ENCODE results near the gene NOXA1. TPM values are rescaled to one million over a fixed set of nuclear protein-coding genes. Genes with fewer than 3 reads are reported as not detected.

NOXA1 gene
- total RNA-seq, 4 donors from 2014 or later = 6.3 to 11.4 (median 10.1) TPM

DNA sequence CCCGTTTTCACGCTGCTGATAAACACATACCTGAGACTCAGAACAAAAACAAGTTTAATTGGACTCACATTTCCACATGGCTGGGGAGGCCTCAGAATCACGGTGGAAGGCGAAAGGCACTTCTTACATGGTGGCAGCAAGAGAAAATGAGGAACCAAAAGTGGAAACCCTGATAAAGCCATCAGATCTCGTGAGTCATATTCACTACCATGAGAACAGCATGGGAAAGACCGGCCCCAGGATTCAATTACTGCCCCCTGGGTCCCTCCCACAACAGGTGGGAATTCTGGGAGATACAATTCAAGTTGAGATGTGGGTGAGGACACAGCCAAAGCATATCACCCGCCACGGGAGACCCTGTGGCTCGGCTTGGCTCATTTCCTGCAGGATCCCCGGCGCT lies 20.4 kb upstream of the NOXA1 start:
- no peak for DNase-seq (ENCODE audit: low spot score in 2 of 2)
- no peak overlapping the region for H3K4me3 ChIP-seq
- peaks cover 0 to 13% (median 0%) of the 10 kb centered on the region in 3 donors for H3K36me3 ChIP-seq
- peaks cover 0 to 4% of the 10 kb centered on the region in 2 donors for H3K27me3 ChIP-seq
- H3K27ac ChIP-seq = no peak overlapping the region
- H3K4me1 ChIP-seq = peaks cover 0 to 17% (median 16%) of the 10 kb centered on the region in 4 donors
- 83 to 88% methylated on average over 8 to 11 of the region's 11 CpGs for WGBS, 2 donors
- no peaks in the 10 kb centered on the region for H3K9me3 ChIP-seq
- TF ChIP-seq, protein P1, sequence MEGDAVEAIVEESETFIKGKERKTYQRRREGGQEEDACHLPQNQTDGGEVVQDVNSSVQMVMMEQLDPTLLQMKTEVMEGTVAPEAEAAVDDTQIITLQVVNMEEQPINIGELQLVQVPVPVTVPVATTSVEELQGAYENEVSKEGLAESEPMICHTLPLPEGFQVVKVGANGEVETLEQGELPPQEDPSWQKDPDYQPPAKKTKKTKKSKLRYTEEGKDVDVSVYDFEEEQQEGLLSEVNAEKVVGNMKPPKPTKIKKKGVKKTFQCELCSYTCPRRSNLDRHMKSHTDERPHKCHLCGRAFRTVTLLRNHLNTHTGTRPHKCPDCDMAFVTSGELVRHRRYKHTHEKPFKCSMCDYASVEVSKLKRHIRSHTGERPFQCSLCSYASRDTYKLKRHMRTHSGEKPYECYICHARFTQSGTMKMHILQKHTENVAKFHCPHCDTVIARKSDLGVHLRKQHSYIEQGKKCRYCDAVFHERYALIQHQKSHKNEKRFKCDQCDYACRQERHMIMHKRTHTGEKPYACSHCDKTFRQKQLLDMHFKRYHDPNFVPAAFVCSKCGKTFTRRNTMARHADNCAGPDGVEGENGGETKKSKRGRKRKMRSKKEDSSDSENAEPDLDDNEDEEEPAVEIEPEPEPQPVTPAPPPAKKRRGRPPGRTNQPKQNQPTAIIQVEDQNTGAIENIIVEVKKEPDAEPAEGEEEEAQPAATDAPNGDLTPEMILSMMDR (IDR thresholded peaks at IDR 0.05) = no peak
- TF ChIP-seq POLR2A (IDR thresholded peaks at IDR 0.05) (no peak), EP300 (IDR thresholded peaks at IDR 0.05) (no peak)

DNA sequence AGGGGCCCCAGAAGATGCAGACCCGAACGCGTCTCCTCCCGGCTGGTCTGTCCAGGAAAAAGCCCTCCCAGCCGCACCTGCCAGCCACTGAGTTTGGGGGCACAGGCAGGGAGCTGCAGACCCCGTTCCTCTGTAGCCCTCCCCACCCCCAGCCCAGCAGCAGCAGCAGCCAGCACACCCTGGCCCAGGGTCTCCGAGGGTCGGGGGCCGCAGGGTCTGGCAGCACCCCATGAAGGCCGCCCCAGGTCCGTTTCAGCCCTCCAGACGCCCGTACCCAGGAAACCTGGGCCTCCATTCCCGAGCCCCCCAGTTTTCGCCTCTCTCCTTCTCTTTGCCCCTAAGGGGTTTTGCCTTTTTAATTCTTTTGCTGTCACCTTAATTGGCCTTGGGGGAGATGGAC lies 19.9 kb upstream of the NOXA1 start:
- WGBS, 2 donors = 89 to 90% methylated on average over 15 of the region's 15 CpGs
- TF ChIP-seq POLR2A (IDR thresholded peaks at IDR 0.05) = no peak
- H3K4me1 ChIP-seq = peaks cover 0 to 19% (median 17%) of the 10 kb centered on the region in 4 donors

DNA sequence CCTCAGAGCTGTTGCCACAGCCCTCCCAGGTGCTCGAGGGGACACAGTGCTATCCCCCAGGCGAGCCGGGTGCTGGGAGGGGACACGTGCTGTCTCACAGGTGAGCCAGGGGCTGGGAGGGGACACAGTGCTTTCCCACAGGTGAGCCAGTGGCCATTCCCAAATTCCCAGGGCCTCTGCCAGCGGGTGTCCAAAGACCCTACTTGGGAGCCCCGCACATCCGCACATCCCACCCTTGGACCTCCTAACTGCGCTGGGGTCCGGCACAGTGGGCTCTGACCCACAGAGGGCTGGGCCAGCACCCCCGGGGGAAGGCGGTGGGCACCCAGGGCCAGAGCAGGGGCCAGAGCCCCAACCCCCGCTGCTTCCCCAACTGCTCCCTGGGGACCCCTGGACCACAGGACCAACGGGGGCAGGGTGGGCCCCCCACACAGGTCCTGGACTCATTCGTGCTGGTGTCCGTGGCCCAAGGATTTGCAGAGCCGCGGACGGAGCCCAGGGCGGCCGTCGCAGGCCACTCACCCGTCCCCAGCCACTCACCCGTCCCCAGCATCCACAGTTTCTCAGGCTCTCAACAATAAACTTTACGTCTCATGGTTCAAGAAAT lies 18.1 kb upstream of the NOXA1 start:
- H3K4me1 ChIP-seq = peaks cover 0 to 19% (median 17%) of the 10 kb centered on the region in 4 donors
- H3K27me3 ChIP-seq = peaks cover 0 to 4% of the 10 kb centered on the region in 2 donors
- no peak for DNase-seq (ENCODE audit: low spot score in 2 of 2)
- 87 to 89% methylated on average over 18 to 24 of the region's 24 CpGs for WGBS, 2 donors
- H3K36me3 ChIP-seq = peaks cover 0 to 2% (median 0%) of the 10 kb centered on the region in 3 donors
- H3K9me3 ChIP-seq = no peaks in the 10 kb centered on the region
- H3K27ac ChIP-seq = no peak overlapping the region
- no peak overlapping the region for H3K4me3 ChIP-seq
- TF ChIP-seq POLR2A (IDR thresholded peaks at IDR 0.05) (no peak), EP300 (IDR thresholded peaks at IDR 0.05) (no peak)
- TF ChIP-seq, protein P1 (IDR thresholded peaks at IDR 0.05) = no peak

More for the DNA sequence above, 19.9 kb upstream of the NOXA1 start:
- H3K9me3 ChIP-seq = no peaks in the 10 kb centered on the region
- H3K4me3 ChIP-seq = no peak overlapping the region
- H3K36me3 ChIP-seq = peaks cover 0 to 8% (median 0%) of the 10 kb centered on the region in 3 donors
- H3K27me3 ChIP-seq = peaks cover 0 to 4% of the 10 kb centered on the region in 2 donors
- DNase-seq (ENCODE audit: low spot score in 2 of 2) = no peak
- no peak overlapping the region for H3K27ac ChIP-seq

DNA sequence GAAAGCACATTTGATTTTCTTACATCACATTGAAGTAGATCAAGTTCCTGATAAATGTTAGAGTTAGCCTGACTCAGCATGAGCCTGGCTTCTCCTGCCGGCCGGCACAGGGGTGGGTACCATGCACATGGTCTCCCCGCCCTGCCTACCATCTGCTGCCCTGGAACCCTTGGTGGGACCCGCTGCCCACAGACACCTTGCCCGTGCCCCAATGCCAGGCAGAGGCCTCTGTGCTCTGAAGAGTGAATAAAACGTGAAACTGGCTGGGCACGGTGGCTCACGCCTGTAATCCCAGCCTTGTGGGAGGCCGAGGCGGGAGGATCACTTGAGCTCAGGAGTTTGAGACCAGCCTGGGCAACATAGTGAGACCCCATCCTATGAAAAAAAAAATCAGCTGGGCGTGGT lies 17.5 kb upstream of the NOXA1 start:
- WGBS, 2 donors = 89 to 93% methylated on average over 9 to 11 of the region's 11 CpGs
- no peak for TF ChIP-seq POLR2A (IDR thresholded peaks at IDR 0.05)
- TF ChIP-seq EP300 (IDR thresholded peaks at IDR 0.05) = no peak
- TF ChIP-seq, protein P1 (IDR thresholded peaks at IDR 0.05) = no peak
- peaks cover 0 to 2% (median 0%) of the 10 kb centered on the region in 3 donors for H3K36me3 ChIP-seq
- H3K27ac ChIP-seq = no peak overlapping the region
- DNase-seq (ENCODE audit: low spot score in 2 of 2) = no peak
- H3K27me3 ChIP-seq = peaks cover 0 to 4% of the 10 kb centered on the region in 2 donors
- no peaks in the 10 kb centered on the region for H3K9me3 ChIP-seq
- H3K4me3 ChIP-seq = no peak overlapping the region
- peaks cover 0 to 20% (median 17%) of the 10 kb centered on the region in 4 donors for H3K4me1 ChIP-seq

DNA sequence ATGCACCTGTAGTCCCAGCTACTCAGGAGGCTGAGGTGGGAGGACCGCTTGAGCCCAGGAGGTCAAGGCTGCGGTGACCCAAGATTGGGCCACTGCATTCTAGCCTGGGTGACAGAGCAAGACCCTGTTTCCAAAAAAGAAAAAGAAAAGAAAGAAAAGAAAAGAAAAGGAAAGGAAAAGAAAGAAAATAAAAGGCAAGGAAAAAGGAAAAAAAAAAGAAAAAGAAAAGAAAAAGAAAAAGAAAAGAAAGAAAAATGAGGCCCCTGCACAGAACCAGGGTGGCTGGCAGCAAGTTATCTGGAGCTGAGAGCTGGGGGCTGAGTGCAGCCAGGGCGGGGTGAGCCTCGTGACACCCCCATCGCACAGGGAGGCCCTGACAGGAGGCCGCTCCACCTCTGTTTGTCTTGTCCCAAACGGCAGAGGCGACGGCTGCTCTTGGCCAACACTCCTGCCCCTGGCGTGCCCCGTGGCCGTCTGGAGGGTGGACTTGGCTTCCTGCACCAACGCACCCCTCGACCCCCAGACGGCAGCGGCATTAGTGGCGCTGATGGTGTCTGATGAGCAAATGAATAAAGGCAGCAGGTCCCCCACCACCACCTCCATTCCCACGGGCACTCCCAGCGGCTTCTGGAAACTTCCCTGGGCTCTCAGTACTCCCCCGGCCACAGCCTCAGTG lies 17.0 kb upstream of the NOXA1 start:
- peaks cover 0 to 2% (median 0%) of the 10 kb centered on the region in 3 donors for H3K36me3 ChIP-seq
- peak overlapping the region in 1 of 4 donors; percentile 77 for H3K27ac ChIP-seq
- H3K9me3 ChIP-seq = no peaks in the 10 kb centered on the region
- TF ChIP-seq POLR2A (IDR thresholded peaks at IDR 0.05) (no peak), EP300 (IDR thresholded peaks at IDR 0.05) (no peak)
- TF ChIP-seq, protein P1 (IDR thresholded peaks at IDR 0.05) = no peak
- peaks cover 0 to 25% (median 21%) of the 10 kb centered on the region in 4 donors for H3K4me1 ChIP-seq
- H3K27me3 ChIP-seq = peaks cover 0 to 4% of the 10 kb centered on the region in 2 donors
- peak overlapping the region; percentile 22 to 47 (median 40) for H3K4me3 ChIP-seq
- WGBS, 2 donors = 47 to 54% methylated on average over 18 to 20 of the region's 20 CpGs
- DNase-seq (ENCODE audit: low spot score in 2 of 2) = no peak
